NCI-H2029 (cell line): ENCODE measurements around the gene PCSK7.
"Not testable (repeated sequence)": the region's sequence is repeated elsewhere in the genome, so short reads cannot be mapped to it uniquely, and the experiment has no call there.

Experiments
- DNase-seq: peaks from one replicate; lab custom pipeline; 2025; lab: John Stamatoyannopoulos, UW

The PCSK7 gene

GRCh38 chr11:117183724-117184349 is 48.0 kb downstream of the PCSK7 start:
- no peak for DNase-seq

GRCh38 chr11:117183178-117183577 is 48.7 kb downstream of the PCSK7 start:
- not testable (repeated sequence) for DNase-seq

GRCh38 chr11:117182551-117182935 is 49.3 kb downstream of the PCSK7 start:
- DNase-seq, result no peak

- no peak for DNase-seq
Observed at GRCh38 chr11:117181586-117182550, 50.0 kb downstream of the PCSK7 start.

GRCh38 chr11:117180661-117181585 is 51.0 kb downstream of the PCSK7 start:
- peak; percentile 36 for DNase-seq

- DNase-seq, result no peak
Observed at GRCh38 chr11:117180020-117180419, 51.9 kb downstream of the PCSK7 start.

- DNase-seq, result no peak
Observed at GRCh38 chr11:117179048-117179999, 52.5 kb downstream of the PCSK7 start.

- DNase-seq, result peak; percentile 87
Observed at GRCh38 chr11:117178210-117179034, 53.5 kb downstream of the PCSK7 start, which contains the start of gene SIDT2. TSS of gene SIDT2 (plus strand) at chr11:117178743. CDS start at chr11:117179264, 521 bp downstream.

GRCh38 chr11:117177534-117178209 is 54.2 kb downstream of the PCSK7 start:
- no peak for DNase-seq

GRCh38 chr11:117176186-117176585 is 55.7 kb downstream of the PCSK7 start:
- DNase-seq, result no peak

- DNase-seq, result no peak
Observed at GRCh38 chr11:117175781-117176180, 56.1 kb downstream of the PCSK7 start.

- DNase-seq, result no peak
Observed at GRCh38 chr11:117175104-117175503, 56.8 kb downstream of the PCSK7 start.

- DNase-seq, result no peak
Observed at GRCh38 chr11:117172724-117173421, 59.0 kb downstream of the PCSK7 start.

- DNase-seq, result no peak
Observed at GRCh38 chr11:117171404-117172061, 60.3 kb downstream of the PCSK7 start.

- DNase-seq, result no peak
Observed at GRCh38 chr11:117171007-117171403, 60.9 kb downstream of the PCSK7 start.

- DNase-seq, result no peak
Observed at GRCh38 chr11:117170210-117170609, 61.7 kb downstream of the PCSK7 start.

- DNase-seq, result no peak
Observed at GRCh38 chr11:117169736-117170135, 62.1 kb downstream of the PCSK7 start.

GRCh38 chr11:117166491-117166890 is 65.4 kb downstream of the PCSK7 start:
- no peak for DNase-seq
